AG08395 (cell line): ENCODE measurements around the gene ATMIN.

Experiments
- DNase-seq: peaks from one replicate; pipeline ENCODE4 v3.0.0; 2012; ENCODE audit warnings: mixed read lengths, low spot score

The ATMIN gene

DNA sequence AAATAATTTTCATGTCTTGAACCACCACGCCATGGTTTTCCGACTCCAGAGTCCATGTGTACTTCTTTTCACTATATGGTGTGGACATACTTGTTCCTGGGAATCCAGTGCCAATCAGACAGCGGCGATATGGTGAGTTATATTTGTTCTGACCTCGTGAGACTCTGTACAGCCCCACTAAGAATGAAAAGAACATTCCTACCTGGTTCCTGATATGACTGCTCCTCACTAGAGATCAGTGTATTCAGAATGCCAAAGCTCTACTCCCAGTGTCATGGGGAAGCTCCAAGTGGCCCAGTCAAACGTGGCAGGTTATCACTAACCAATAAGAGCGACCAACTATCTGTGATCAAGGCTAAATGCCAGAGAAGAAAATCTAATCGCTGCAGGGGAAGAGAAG, 35.3 kb downstream of the ATMIN start:
- DNase-seq, result no peak

DNA sequence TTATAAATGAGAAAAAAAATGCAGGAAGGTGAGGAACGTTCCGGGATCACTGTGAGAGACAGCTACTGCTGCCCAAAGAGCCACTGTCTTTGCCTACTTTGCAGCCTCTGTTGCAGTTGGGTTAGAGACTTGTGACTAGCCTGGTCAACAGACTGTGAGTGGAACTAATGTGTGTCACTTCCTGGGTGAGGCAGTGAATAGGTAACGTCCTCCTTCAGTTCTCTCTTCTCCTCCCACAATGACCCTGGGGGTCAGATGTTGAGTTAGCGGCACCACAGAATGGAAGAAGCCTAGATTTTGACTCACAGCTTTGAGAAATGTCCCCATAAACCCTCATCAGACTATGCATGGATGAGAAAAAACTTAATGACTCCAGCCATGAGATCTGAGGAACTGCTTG, 36.2 kb downstream of the ATMIN start:
- no peak for DNase-seq

DNA sequence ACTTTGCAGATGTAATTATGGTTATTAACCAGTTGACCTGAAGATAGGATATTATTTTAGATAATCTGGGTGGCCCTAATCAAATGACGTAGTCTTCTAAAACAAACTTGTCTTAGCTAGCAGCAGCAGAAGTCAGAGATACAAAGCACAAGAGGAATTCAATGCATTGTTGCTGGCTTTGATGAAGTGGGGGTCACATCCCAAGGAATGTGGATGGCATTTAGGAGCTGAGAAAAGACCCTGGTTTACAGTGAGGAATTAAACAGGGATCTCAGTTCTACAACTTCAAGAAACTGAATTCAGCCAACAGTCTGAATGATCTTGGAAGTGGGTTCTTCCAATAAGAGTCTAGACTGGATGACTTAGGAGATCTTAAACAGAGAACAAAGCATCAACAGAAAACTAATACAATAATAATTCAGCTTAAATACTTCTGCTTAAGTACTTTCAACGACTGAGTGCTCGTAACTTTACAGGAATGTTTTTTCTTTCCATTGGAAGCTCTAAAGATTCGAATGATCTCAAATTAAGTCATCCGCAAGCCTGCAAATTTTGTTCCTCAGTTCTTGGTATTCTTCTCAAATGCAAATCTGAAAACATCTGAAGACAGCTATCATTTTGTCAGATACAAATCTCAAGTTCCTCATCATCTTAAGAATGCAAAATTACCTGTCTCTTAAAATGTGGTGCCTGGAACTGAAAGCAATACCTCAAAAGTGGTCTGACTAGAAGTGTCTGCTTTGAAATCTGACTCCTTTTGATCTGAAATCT, 38.1 kb downstream of the ATMIN start:
- no peak for DNase-seq

DNA sequence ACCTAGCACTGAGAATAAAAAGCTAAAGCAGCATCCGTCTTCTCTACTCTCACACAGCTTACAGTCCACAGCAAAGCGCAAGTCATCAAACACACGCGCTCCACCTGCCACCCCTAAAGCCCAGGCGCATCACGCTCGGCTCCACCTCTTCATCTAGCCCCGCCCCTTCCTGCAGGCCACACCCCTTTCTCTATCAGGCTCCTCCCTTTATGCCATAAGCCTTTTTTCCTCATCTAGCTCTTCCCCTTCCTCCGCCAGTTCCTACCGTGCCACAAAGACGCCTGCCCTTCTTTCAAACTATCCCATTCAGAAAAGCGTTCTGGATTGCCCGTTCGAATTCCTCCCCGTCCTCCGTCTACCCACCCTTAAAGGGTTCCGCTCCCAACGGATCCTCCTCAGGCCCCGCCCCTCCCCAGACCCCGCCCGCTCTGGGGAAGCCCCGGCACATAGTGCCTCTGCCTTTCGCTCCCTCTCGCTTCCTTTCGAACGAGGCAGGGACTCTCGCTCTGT, 41.0 kb downstream of the ATMIN start:
- DNase-seq, result peak; percentile 88

DNA sequence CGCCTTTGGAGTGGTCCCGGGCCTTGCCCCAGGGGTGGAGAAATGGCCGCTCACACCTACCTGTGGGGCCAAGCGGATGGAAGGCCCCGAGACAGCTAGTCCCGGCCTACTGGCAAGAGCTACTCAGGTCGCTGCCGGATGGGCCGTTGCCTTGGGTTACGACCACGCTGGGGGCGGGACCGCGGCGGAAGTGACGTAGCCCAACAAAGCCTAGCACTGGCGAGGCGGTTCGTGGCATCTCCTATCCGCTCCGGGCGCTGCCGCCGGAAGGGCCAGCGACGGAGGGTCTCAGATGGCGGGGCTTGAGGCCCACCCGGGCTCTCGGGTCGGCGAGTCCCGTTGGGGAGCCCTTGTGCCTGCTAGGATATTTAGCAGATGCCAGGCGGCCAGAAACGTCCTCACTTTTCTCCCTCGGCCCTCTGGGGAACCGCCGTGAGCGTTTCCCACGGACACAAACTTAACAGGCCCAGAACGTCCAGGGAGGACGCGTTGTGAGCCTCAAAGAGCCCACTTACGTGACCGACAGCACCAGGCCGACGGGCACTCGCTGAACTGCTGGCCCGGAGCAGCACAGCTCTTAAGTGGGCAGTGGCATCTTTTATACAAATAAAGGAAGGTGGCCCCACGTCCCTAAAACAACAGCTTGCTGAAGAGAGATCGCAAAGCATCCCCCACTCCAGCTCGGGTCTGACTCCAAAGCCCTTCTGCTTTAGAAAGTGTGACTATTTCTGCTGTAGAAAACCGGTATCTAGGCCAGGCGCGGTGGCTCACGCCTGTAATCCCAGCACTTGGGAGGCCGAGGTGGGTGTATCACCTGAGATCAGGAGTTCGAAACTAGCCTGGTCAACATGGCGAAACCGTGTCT, 41.7 kb downstream of the ATMIN start, which contains the start of gene C16orf46:
Gene C16orf46, minus strand, starts transcription at position 163 of the 865 bp plus-strand sequence. CDS start 13,283 bp downstream, outside the sequence.
- DNase-seq, result peak; percentile 98

DNA sequence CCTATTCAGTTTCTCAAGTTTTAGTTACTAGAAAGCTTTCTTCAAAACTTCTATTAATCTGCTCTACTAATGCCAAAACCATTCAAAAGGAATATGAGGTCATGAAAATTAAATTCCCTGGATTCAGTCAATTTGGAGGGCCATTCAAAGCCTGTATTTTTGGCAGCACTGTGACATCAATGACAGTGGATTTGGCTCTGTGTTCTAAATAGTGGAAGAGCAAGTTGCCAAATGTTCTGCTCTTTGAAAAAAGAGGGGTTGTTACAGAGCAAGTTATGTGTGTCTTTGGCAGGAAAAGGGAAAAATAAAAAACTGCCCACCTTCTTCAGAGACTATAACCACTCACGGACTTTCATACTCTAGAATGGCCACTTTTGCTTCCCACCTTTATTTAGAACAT, 44.6 kb downstream of the ATMIN start:
- no peak for DNase-seq

DNA sequence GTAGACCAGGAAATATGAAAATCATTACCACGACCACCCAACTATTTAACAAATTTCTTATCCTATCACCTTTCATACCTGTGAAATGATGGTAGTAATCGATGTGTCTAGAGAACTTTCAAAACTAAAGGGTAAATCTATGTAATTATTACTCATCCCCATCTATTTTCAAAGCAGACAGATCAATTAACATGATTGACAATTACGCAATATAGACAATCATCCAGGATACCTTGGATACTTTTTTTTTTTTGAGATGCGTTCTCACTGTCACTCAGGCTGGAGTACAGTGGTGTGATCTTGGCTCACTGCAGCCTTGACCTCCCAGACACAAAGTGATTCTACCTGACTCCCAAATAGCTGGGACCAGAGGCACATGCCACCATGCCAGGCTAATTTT, 45.4 kb downstream of the ATMIN start:
- DNase-seq, result no peak

DNA sequence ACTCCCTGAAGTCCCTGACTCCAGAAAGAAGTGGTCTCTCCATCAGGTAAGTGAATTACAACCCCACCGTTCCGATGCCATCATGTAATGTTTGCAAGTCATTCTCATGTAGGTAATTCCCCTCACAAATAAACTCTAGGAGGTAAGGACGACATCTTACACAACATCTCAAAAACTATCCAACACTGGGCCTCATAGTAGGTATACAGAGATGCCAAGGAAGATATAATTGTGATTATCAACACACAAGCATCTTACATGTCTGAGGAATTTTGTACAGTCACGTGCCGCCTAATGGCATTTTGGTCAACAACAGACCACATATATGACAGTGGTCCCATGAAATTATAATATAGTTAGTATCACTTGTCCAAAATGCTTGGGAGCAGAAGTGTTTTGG, 53.2 kb downstream of the ATMIN start:
- no peak for DNase-seq

DNA sequence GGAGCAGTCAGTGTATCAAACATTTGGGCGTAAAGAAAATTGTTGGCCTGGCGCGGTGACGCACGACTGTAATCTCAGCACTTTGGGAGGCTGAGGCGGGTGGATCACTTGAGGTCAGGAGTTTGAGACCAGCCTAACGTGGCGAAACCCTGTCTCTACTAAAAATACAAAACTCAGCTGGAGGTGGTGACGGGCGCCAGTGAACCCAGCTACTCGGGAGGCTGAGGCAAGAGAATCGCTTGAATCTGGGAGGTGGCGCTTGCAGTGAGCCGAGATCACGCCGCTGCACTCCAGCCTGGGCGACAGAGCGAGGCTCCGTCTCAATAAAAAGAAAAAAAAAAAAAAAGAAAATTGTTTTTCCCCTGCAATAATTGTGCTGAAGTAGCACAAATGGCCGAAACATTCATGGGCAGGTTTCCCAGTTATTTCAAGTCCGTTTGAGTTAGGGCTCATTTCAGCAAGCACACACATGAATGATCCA, 59.2 kb downstream of the ATMIN start:
- DNase-seq, result no peak

DNA sequence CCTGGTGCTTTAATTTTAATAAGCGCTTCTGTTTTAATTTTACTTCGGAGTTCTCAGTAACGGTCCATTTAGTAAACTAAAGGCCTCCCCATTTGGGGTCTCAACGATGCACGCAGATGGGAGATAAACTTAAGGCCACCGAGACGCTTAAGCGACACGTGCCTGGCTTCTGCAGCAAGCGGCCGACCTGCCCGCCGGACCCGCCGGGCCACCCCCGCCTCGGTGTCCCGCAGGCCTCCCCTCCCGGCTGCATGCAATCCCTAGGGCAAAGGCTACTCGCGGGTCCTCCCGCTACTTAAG, 60.0 kb downstream of the ATMIN start:
- DNase-seq, result no peak

DNA sequence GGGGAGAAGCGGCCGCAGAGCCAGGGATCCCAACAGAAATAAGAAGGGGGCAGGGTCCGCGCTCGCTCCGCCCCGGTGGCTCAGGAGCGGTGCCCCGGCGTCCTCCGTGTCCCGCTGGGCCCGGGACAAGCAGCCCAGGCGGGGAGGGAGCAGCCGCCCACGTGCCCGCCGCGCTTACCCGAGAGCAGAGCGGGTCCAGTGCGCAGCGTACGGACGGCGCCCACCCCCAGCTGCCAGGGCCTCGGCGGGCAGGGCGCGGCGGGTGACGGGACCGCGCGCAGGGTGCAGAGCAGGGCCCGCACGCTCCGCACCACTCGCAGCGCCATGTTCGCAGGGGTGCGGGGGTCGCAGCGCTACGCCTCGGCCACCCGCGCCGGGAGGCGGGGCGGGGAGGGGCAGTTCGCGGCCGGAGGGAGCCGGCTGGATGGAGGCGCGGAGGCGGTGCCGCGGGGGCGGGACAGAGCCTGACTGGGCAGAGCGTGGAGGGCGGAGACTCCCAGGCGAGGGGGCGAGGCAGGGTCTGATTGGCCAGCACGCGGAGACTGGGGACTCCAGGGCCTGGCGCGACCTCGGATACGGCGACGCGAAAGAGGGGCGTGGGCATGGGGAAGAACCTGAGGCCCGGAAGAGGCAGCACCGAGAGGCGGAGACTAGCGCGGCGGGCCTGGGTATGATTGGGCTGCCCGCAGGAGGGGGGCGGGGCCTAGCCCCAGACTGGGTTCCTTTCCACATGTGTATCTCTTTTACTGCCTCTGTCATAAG, 60.5 kb downstream of the ATMIN start, which contains the start of gene GCSH:
Gene GCSH, minus strand, starts transcription at position 443 of the 762 bp plus-strand sequence. Its CDS starts 117 bp downstream, at position 326.
- peak; percentile 99 for DNase-seq

DNA sequence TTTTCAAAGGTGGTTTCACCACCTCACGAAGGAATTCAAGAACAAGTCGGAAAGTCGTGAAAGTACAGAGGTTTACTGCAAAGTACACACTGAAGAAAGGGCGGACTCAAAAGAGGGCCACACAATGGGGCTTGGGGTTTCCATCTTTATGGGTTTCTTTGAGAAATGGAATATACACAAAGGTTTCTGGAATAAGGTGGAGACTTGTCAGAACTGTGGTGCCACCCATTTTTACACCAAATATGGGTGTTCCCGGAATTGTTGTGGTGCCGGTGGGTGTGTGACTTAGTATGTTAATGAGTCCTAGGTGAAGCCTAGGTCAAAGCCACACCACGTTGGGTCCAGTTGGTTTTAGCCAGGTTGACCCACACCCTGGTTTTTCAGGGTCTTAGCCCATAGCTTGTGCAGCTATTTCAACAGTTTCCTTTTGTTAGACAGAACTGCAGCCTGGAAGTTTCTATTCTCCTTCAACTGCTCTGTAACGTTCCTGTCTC, 61.1 kb downstream of the ATMIN start:
- DNase-seq, result no peak
